GM18861 (cell line): ENCODE results near the gene PKD2L2.
"Not testable (repeated sequence)": the region's sequence is repeated elsewhere in the genome, so short reads cannot be mapped to it uniquely, and the experiment has no call there.

ENCODE experiments used
- ATAC-seq: cut with Tn5 transposase; IDR thresholded peaks from one replicate; pipeline ENCODE4 v1.9.1; 2021; ENCODE audit not compliant: unreplicated experiment

The PKD2L2 gene

GRCh38 chr5:137887831-137888230 lies 1.4 kb upstream of the PKD2L2 start:
- ATAC-seq: no peak

GRCh38 chr5:137888466-137888862 lies 793 bp upstream of the PKD2L2 start:
- ATAC-seq: no peak

- ATAC-seq: no peak
Observed at GRCh38 chr5:137890845-137891244, 1.6 kb downstream of the PKD2L2 start.

GRCh38 chr5:137891849-137892248 lies 2.6 kb downstream of the PKD2L2 start:
- ATAC-seq: no peak

GRCh38 chr5:137894586-137894985 lies 5.3 kb downstream of the PKD2L2 start:
- ATAC-seq: no peak

- no peak for ATAC-seq
Observed at GRCh38 chr5:137896560-137896959, 7.3 kb downstream of the PKD2L2 start.

GRCh38 chr5:137899493-137899892 lies 10.2 kb downstream of the PKD2L2 start:
- ATAC-seq: no peak

- ATAC-seq: no peak
Observed at GRCh38 chr5:137901011-137901817, 12.0 kb downstream of the PKD2L2 start.

- no peak for ATAC-seq
Observed at GRCh38 chr5:137902408-137903133, 13.3 kb downstream of the PKD2L2 start.

- ATAC-seq: no peak
Observed at GRCh38 chr5:137914758-137915157, 25.5 kb downstream of the PKD2L2 start.

GRCh38 chr5:137916923-137917322 lies 27.7 kb downstream of the PKD2L2 start:
- ATAC-seq: no peak

- ATAC-seq: no peak
Observed at GRCh38 chr5:137921931-137922330, 32.7 kb downstream of the PKD2L2 start.

- ATAC-seq: no peak
Observed at GRCh38 chr5:137923856-137924255, 34.6 kb downstream of the PKD2L2 start.

- ATAC-seq: no peak
Observed at GRCh38 chr5:137932800-137933199, 43.5 kb downstream of the PKD2L2 start.

GRCh38 chr5:137933491-137933911 lies 44.2 kb downstream of the PKD2L2 start:
- ATAC-seq: no peak

GRCh38 chr5:137935190-137935589 lies 45.9 kb downstream of the PKD2L2 start:
- peak; percentile 40 for ATAC-seq

- ATAC-seq: no peak
Observed at GRCh38 chr5:137935694-137936093, 46.4 kb downstream of the PKD2L2 start.

GRCh38 chr5:137937994-137938750 lies 48.9 kb downstream of the PKD2L2 start:
- no peak for ATAC-seq

GRCh38 chr5:137938751-137939143 lies 49.5 kb downstream of the PKD2L2 start:
- peak; percentile 38 for ATAC-seq

GRCh38 chr5:137939331-137939730 lies 50.1 kb downstream of the PKD2L2 start:
- no peak for ATAC-seq

GRCh38 chr5:137944280-137944679 lies 55.0 kb downstream of the PKD2L2 start:
- ATAC-seq: not testable (repeated sequence)

- no peak for ATAC-seq
Observed at GRCh38 chr5:137945825-137946224, 56.6 kb downstream of the PKD2L2 start.
